Ammon's horn (tissue), 1 donor: ENCODE measurements around the gene SLC47A2.
"Not testable (repeated sequence)": the region's sequence is repeated elsewhere in the genome, so short reads cannot be mapped to it uniquely, and the experiment has no call there.

Experiments
- DNase-seq: peaks from one replicate; pipeline ENCODE4 v3.0.0-alpha.2; 2016; ENCODE audit warnings: low spot score

SLC47A2 gene

GRCh38 chr17:19707728-19708221, 8.6 kb downstream of the SLC47A2 start:
- no peak for DNase-seq

GRCh38 chr17:19706791-19707727, 9.3 kb downstream of the SLC47A2 start:
- DNase-seq = no peak

GRCh38 chr17:19705771-19706770, 10.3 kb downstream of the SLC47A2 start:
- DNase-seq = no peak

- no peak for DNase-seq
Measured at GRCh38 chr17:19705201-19705600, 11.2 kb downstream of the SLC47A2 start.

GRCh38 chr17:19703828-19704613, 12.4 kb downstream of the SLC47A2 start:
- DNase-seq = no peak

- DNase-seq = no peak
Measured at GRCh38 chr17:19703106-19703827, 13.1 kb downstream of the SLC47A2 start.

- DNase-seq = no peak
Measured at GRCh38 chr17:19702217-19702641, 14.2 kb downstream of the SLC47A2 start.

- DNase-seq = no peak
Measured at GRCh38 chr17:19686400-19687090, 29.8 kb downstream of the SLC47A2 start.

GRCh38 chr17:19684909-19685580, 31.3 kb downstream of the SLC47A2 start:
- DNase-seq = not testable (repeated sequence)

GRCh38 chr17:19683117-19683516, 33.3 kb downstream of the SLC47A2 start:
- no peak for DNase-seq

GRCh38 chr17:19678581-19679453, 37.6 kb downstream of the SLC47A2 start:
- DNase-seq = no peak

- no peak for DNase-seq
Measured at GRCh38 chr17:19677736-19678379, 38.5 kb downstream of the SLC47A2 start.

GRCh38 chr17:19676896-19677295, 39.5 kb downstream of the SLC47A2 start:
- DNase-seq = no peak

GRCh38 chr17:19673623-19674022, 42.8 kb downstream of the SLC47A2 start:
- no peak for DNase-seq

- DNase-seq = peak; percentile 63
Measured at GRCh38 chr17:19672009-19672750, 44.2 kb downstream of the SLC47A2 start.

GRCh38 chr17:19671433-19671832, 45.0 kb downstream of the SLC47A2 start:
- no peak for DNase-seq

GRCh38 chr17:19670908-19671307, 45.5 kb downstream of the SLC47A2 start:
- no peak for DNase-seq
